K562 (cell line): ENCODE results near the gene CHRDL1. TPM values are rescaled to one million over a fixed set of nuclear protein-coding genes. Genes with fewer than 3 reads are reported as not detected.

ENCODE experiments used
- ATAC-seq: fragments of 200-7000 bp; cut with Tn5 transposase; 3 replicates; pipeline ENCODE4 v1.9.1; 2020; ENCODE audit warnings: moderate library complexity
- BruUV-seq: library from RNA; stranded (reverse); fragments of 400-500 nt; replicated peaks from 2 replicates; lab custom pipeline; 2021; lab: Mats Ljungman, UMichigan
- CTCF ChIA-PET: fragments of 300-600 bp; formaldehyde crosslinking; extraction: SDS; loops from one replicate; lab custom pipeline; 2021; ENCODE audit warnings: low intra/inter-chr PET ratio; lab: Yijun Ruan, JAX
- POLR2A ChIA-PET: fragments of 300-600, 350-650 bp; sonication (Branson Sonifier 250); formaldehyde crosslinking; extraction: SDS; loops from one replicate; lab custom pipeline; 2021; ENCODE audit warnings: antibody characterized with exemption, inconsistent platforms; lab: Yijun Ruan, JAX
- DNase-seq, 4 experiments: peaks; one replicate each; pipeline versions ENCODE4 v3.0.0 to v3.0.0-alpha.2; 2011 to 2018; ENCODE audit warnings: low spot score in 3 of 4, mixed read lengths in 3 of 4; ENCODE audit errors: extremely low read depth in 1 of 4
- FAIRE-seq: peaks from 2 replicates; lab custom pipeline; 2011; peaks lifted over from hg19 to GRCh38; lab: Jason Lieb, UNC
- H2AFZ ChIP-seq: 2 replicates; pipeline ENCODE4 v1.6.0; 2011; ENCODE audit warnings: low read depth, low read length, control low read depth, inconsistent platforms
- H3K27ac ChIP-seq: fragments of 200-600 bp; 3 replicates; pipeline ENCODE4 v1.8.0; 2011; ENCODE audit warnings: low read depth, mild to moderate bottlenecking, control low read depth, inconsistent platforms, low read length, moderate library complexity, mixed read lengths; ENCODE audit errors: extremely low read depth
- H3K27me3 ChIP-seq, 2 experiments: fragments of 300-600 bp in 1 of 2; 2 replicates in 1 of 2; 3 replicates in 1 of 2; pipeline versions ENCODE4 v1.6.0 to v1.8.0; 2011; ENCODE audit warnings: inconsistent platforms in 2 of 2, low read length in 2 of 2, mild to moderate bottlenecking in 1 of 2, mixed read lengths in 1 of 2, moderate library complexity in 1 of 2; ENCODE audit not compliant: control insufficient read depth in 2 of 2, insufficient read depth in 2 of 2
- H3K36me3 ChIP-seq: fragments of 300-600 bp; 3 replicates; pipeline ENCODE4 v1.8.0; 2011; ENCODE audit warnings: mild to moderate bottlenecking, low read length, inconsistent platforms; ENCODE audit not compliant: control insufficient read depth, insufficient read depth
- H3K4me1 ChIP-seq, 2 experiments: fragments of 200-600 bp in 1 of 2; replicated peaks in 1 of 2; 2 replicates in 1 of 2; 3 replicates in 1 of 2; pipeline versions ENCODE4 v1.5.1 to v1.8.0; 2011; ENCODE audit warnings: inconsistent platforms in 2 of 2, low read length in 2 of 2, mild to moderate bottlenecking in 1 of 2, mixed read lengths in 1 of 2, moderate library complexity in 1 of 2; ENCODE audit not compliant: control insufficient read depth in 2 of 2, insufficient read depth in 2 of 2
- H3K4me2 ChIP-seq: 2 replicates; pipeline ENCODE4 v1.6.1; 2011; ENCODE audit warnings: low read length, control low read depth, inconsistent platforms, mixed read lengths; ENCODE audit not compliant: insufficient read depth
- H3K4me3 ChIP-seq: fragments of 200-600 bp; sonication (generic), shearing (Covaris generic); 2 replicates; pipeline ENCODE4 v1.5.1; 2016; ENCODE audit warnings: control low read depth, inconsistent platforms
- H3K79me2 ChIP-seq: fragments of 200-600 bp; 3 replicates; pipeline ENCODE4 v1.8.0; 2011; ENCODE audit warnings: low read length, inconsistent platforms; ENCODE audit not compliant: control insufficient read depth, insufficient read depth
- H3K9ac ChIP-seq, 2 experiments: 2 replicates each; pipeline versions ENCODE4 v1.6.0 to v1.6.1; 2011; ENCODE audit warnings: low read depth in 2 of 2, low read length in 2 of 2, control low read depth in 1 of 2, inconsistent platforms in 1 of 2, mild to moderate bottlenecking in 1 of 2, mixed read lengths in 1 of 2; ENCODE audit not compliant: insufficient read depth in 1 of 2
- H3K9me1 ChIP-seq: one replicate; pipeline ENCODE4 v1.6.0; 2011; ENCODE audit warnings: inconsistent platforms, mild to moderate bottlenecking, low read length, moderate library complexity; ENCODE audit not compliant: control insufficient read depth, insufficient read depth
- H3K9me3 ChIP-seq: replicated peaks from 2 replicates; pipeline ENCODE4 v1.5.1; 2011; ENCODE audit warnings: low read depth, low read length, inconsistent platforms; ENCODE audit not compliant: control insufficient read depth, insufficient read depth
- H4K20me1 ChIP-seq: replicated peaks from 2 replicates; pipeline ENCODE4 v1.6.1; 2011; ENCODE audit warnings: low read length, inconsistent platforms, mixed read lengths; ENCODE audit not compliant: control insufficient read depth, insufficient read depth
- GTF3C2 ChIP-seq: IDR thresholded peaks from 3 replicates; pipeline ENCODE4 v1.6.1; 2011; ENCODE audit warnings: borderline replicate concordance, mild to moderate bottlenecking, moderate library complexity; ENCODE audit not compliant: insufficient read length; ENCODE audit errors: extremely low read depth
- HOXB6 ChIP-seq: fragments of 250-450 bp; sonication (Bioruptor Pico); IDR thresholded peaks from 2 replicates; pipeline ENCODE4 v1.5.1; 2022; ENCODE audit warnings: mild to moderate bottlenecking, borderline replicate concordance
- REST ChIP-seq, 2 experiments: fragments of 450-650 bp; formaldehyde crosslinking in 1 of 2; IDR thresholded peaks; 2 replicates each; pipeline versions ENCODE4 v1.4.0 to v1.6.1; 2014 to 2020; ENCODE audit warnings: mild to moderate bottlenecking in 2 of 2, borderline replicate concordance in 1 of 2, low read depth in 1 of 2
- TCF3 ChIP-seq: sonication (generic); formaldehyde crosslinking; IDR thresholded peaks from 2 replicates; pipeline ENCODE4 v1.4.0; 2020; ENCODE audit warnings: mild to moderate bottlenecking, missing genetic modification reagents
- ZNF436 ChIP-seq: fragments of 250-450, 450-650 bp; sonication (Bioruptor Pico); formaldehyde crosslinking; IDR thresholded peaks from 2 replicates; pipeline ENCODE4 v1.7.0; 2020; ENCODE audit warnings: mild to moderate bottlenecking
- WGBS: fragments of 100-300 bp; shearing (Covaris generic); methylation state at CpG from one replicate; pipeline ENCODE4 v1.1.6; 2016; ENCODE audit warnings: low coverage, mixed read lengths; ENCODE audit not compliant: insufficient coverage; ENCODE audit errors: missing lambda C conversion rate; 5-methylcytosine and 5-hydroxymethylcytosine counted together
- in situ Hi-C: fragments of 300-500 bp; cut with MboI; formaldehyde crosslinking; loops from 4 replicates; pipeline ENCODE4 v1.15.0; 2018; ENCODE audit warnings: inconsistent platforms, mixed read lengths
- intact Hi-C: fragments of 100-400 bp; cut with micrococcal nuclease; formaldehyde crosslinking; loops from 2 replicates; pipeline ENCODE4 v1.14.2; 2022
- polyA plus RNA-seq, 8 experiments: library from polyadenylated mRNA; depleted of rRNA in 4 of 8; stranded (reverse) in 5 of 8; unstranded in 3 of 8; fragments of >200 nt; fragmentation: Nextera tagmentation in 2 of 8; fragmentation: Illumina TruSeq in 1 of 8; extraction: Ambion mirVana in 2 of 8; extraction: Trizol in 1 of 8; gene quantifications; 2 replicates each; pipeline versions ENCODE4 v1.2.1 to v1.2.3, GENCODE V29; 2011 to 2014; ENCODE audit warnings: inconsistent platforms in 1 of 8, missing spikeins in 1 of 8
- total RNA-seq, 7 experiments: library from RNA; depleted of rRNA in 6 of 7; stranded (reverse); fragments of >200 nt in 6 of 7; fragmentation: Illumina TruSeq in 2 of 7; extraction: Trizol in 2 of 7; gene quantifications; 2 replicates each; pipeline versions ENCODE4 v1.2.1 to v1.2.3, GENCODE V29; 2011 to 2021; ENCODE audit warnings: low replicate concordance in 1 of 7

CHRDL1 gene
- total and polyA plus RNA-seq, 9 of the 15 experiments (the other 6 are each of a cell fraction or from before 2014, with no cell fraction given), result not detected

GRCh38 chrX:110733166-110733565 is 62.5 kb downstream of the CHRDL1 start:
- POLR2A ChIA-PET, result no interaction called here

More at GRCh38 chrX:110733166-110733565, 62.5 kb downstream of the CHRDL1 start:
- H3K4me3 ChIP-seq, result no peak overlapping the region
- DNase-seq (no peak), ATAC-seq (no peak), FAIRE-seq (no peak)
- no peak overlapping the region for H3K27ac ChIP-seq
- H3K36me3 ChIP-seq, result no peaks in the 10 kb centered on the region
- intact Hi-C loops (no loop called here), in situ Hi-C loops (no loop called here)
- no peaks in the 10 kb centered on the region for H3K27me3 ChIP-seq
- H3K9ac ChIP-seq, result no peak overlapping the region
- H3K9me1 ChIP-seq, result no peaks in the 10 kb centered on the region
- no TSS peak for BruUV-seq
- H4K20me1 ChIP-seq, result no peaks in the 10 kb centered on the region
- no peaks in the 10 kb centered on the region for H3K9me3 ChIP-seq
- CTCF ChIA-PET, result no interaction called here
- H3K79me2 ChIP-seq, result no peaks in the 10 kb centered on the region
- H3K4me2 ChIP-seq, result no peak overlapping the region
- TF ChIP-seq TCF3 (CRISPR knock-in tag) (no peak), GTF3C2 (no peak), ZNF436 (CRISPR knock-in tag) (no peak), HOXB6 (no peak), REST (IDR thresholded peaks at IDR 0.05; ENCODE audit: borderline replicate concordance) (no peak), REST (CRISPR knock-in tag; IDR thresholded peaks at IDR 0.05; ENCODE audit: low read depth) (no peak)
- H3K4me1 ChIP-seq, result no peaks in the 10 kb centered on the region
- WGBS, result 0% methylated on average over 2 of the region's 2 CpGs
- no peak overlapping the region for H2AFZ ChIP-seq
